ENCODE results near the gene TBC1D32. TPM values are rescaled to one million over a fixed set of nuclear protein-coding genes. Genes with fewer than 3 reads are reported as not detected.
"Not testable (repeated sequence)": the region's sequence is repeated elsewhere in the genome, so short reads cannot be mapped to it uniquely, and the experiment has no call there.

Gene TBC1D32
- total RNA-seq, 1 donor from 2014 or later = 7.4 TPM

DNA sequence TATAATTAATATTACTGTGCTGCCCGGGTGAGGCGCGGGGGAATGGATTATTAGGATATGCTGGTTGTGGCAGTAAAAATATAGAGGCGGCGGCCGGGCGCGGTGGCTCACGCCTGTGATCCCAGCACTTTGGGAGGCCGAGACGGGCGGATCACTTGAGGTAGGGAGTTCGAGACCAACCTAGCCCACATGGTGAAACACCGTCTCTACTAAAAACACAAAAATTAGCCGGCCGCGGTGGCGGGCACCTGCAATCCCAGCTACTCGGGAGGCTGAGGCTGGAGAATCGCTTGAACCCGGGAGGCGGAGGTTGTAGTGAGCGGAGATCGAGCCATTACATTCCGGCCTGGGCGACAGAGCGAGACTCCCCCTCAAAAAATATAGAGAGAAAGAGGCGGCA, 586 bp downstream of the TBC1D32 start:
- not testable (repeated sequence) for DNase-seq (ENCODE audit: extremely low read depth, low read depth, low spot score)

DNA sequence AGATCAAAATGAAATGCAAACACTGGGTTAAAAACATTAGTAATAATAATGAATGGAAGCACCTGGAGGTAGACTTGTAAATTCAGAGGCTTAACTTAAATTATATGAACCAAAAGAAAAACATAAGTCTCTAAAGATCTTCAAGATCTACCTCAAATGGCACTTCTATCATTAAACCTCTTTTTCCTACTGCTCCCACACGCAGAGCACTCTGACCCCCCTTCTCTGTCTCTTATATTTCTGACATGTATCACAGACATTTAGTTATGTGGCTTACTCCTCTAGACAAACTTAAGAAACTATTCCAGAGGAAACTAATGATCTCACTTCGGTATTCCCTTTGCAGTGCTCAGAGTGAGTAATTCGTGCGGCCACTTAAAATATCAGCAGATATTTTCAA, 1.1 kb downstream of the TBC1D32 start:
- no peak for DNase-seq (ENCODE audit: extremely low read depth, low read depth, low spot score)

DNA sequence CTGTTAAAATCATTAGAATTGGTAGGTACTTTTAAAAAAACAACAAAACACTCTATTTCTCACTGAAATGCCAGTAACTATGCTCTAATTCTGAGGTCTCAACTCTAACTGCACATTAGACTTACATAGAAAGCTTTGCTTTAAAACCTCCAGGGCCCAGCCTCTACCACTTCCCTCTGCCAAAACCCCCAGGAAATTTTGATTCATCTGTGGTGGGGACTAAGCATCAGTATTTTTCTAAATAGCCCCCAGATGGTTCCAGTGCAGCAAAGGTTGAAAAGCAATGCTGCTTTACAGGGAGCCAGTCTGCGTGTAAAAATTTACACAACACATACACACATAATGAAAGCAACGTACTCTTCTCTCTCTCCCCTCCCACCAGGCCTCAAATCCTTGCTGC, 3.8 kb downstream of the TBC1D32 start:
- DNase-seq (ENCODE audit: extremely low read depth, low read depth, low spot score) = no peak

DNA sequence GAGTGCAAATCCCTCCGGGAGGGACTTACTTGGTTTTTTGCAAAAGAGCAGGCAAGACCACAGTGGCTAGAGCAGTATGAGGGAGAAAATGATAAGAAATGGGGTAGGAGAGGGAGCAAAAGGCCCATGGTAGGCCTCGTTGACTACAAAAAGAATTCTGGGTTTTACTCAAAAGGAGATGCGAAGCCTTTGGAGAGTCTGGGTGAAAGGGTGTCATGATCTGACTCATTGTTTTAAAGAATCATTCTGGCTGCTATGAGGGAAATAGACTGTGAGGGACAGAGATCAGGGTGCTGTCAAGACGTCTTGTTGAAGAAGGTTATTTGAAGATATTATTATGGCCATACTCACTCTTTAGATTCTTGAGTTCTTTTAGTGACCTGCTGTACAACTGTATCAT, 13.0 kb downstream of the TBC1D32 start:
- no peak for DNase-seq (ENCODE audit: extremely low read depth, low read depth, low spot score)

DNA sequence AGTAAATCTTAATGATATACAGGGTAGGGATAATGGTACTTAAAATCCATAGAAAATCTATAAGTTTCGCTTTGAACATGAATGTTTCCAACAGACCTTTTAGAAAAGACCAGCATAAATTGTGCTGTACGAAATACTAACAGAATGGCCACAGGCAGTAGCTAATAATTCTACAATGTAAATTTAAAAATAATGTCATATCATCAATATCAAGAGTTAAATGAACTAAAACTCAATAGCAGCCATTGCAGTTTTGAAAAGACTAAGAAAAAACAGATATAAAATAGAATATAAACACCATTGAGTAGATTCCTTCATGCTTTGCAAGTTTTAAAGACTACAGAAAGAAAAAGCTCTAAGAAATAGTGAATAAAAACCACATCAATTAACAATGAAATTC, 14.7 kb downstream of the TBC1D32 start:
- no peak for DNase-seq (ENCODE audit: extremely low read depth, low read depth, low spot score)

DNA sequence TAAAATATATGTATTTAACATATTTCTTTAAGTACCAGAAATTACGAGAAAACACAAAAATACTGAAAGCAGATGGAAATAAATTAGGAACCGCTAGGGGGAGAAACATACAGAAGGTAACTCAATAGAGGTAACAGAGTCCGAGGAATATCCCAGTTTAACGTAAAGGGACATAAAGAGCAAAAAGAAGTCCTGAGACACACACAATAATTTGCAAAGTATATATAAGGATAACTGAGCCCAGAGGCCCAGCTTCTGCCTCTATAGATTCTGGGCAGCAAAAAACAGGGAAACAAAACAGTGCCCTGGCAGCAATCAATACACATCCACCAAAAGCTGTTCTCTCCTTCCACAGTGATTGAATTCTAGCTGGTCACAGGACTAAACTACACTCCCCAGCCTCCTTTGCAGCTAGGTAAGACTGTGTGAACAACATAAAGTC, 15.1 kb downstream of the TBC1D32 start:
- DNase-seq (ENCODE audit: extremely low read depth, low read depth, low spot score) = no peak

DNA sequence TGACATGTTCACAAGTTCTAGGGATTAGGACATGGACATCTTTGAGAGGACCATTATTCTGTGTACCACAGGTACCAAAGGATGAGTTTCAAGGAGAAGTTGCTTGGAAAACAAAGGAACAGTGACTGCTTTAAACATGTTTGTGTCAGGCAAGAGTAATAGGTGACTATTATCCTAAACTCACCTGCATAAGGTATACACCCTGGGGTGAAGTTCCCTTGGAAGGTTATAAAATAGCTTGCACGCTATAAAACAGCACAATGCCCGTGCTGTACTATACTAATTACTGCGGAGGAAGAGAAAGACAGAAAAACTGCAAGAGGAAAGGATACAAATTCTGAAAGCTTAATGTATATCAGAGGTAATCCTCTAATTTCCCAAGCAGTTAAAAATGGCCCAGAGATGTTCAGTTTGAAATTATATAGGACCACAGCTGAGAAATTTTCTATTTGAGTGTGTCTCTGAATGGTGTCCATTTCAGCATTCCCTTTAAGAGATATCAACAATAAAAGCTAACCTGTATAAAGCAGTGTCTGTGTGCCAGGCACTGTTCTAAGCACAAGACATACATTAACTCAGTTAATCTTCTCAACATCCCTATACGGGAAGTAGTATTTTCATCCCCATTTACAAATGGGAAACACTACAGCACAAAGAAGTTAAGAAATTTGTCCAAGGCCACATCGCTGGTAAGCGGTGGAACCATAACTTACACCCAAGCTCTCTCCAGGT, 19.7 kb downstream of the TBC1D32 start:
- DNase-seq (ENCODE audit: extremely low read depth, low read depth, low spot score) = no peak

DNA sequence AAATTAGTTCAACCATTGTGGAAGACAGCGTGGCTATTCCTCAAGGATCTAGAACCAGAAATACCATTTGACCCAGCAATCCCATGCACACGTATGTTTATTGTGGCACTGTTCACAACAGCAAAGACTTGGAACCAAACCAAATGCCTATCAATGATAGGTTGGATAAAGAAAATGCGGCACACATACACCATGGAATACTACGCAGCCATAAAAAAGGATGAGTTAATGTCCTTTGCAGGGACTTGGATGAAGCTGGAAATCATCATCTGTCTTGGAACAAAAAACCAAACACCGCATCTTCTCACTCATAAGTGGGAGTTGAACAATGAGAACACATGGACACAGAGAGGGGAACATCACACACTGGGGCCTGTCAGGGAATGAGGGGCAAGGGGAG, 22.5 kb downstream of the TBC1D32 start:
- DNase-seq (ENCODE audit: extremely low read depth, low read depth, low spot score) = not testable (repeated sequence)

DNA sequence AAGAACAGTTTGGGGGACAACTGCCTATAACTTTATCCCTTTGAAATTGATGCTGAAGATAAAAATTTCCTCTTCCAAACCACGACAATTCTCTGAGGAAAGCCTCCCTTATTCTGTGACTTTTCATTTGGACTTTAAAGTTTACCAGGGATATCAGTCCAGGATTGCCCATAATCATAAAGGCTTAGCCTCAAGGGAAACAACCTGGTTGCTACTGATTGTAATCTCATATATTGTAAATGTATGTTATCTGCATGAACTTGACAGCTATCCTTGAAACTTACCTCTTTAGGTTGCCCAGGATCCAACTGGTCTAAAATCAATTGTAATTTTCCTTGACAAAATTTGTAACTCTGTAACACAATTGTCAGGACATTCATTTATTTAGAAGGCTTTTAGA, 23.8 kb downstream of the TBC1D32 start:
- no peak for DNase-seq (ENCODE audit: extremely low read depth, low read depth, low spot score)

DNA sequence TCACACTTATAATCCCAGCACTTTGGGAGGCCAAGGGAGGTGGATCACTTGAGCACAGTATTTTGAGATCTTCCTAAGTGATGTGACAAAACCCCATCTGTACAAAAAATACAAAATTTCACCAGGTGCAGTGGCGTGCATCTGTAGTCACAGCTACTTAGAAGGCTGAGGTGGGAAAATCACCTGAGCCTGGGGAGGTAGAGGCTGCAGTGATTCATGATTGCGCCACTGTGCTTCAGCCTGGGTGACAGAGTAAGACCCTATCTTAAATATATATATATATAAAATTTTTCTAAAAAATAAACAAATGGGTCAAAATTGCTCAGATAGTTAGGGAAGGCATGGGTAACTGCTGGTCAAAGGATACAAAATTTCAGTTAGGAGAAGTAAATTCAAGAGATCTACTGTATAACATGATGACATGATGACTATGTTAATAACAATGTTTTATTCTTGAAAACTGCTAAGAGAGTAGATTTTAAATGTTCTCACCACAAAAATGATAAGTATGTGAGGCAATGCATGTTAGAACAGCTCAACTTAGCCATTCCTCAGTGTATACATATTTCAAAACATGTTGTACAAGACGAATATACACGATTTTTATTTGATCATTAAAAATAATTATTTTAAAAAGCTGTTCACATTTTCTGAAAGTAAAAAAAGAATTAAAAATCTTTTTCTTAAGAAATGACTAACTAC, 24.4 kb downstream of the TBC1D32 start:
- DNase-seq (ENCODE audit: extremely low read depth, low read depth, low spot score) = no peak

DNA sequence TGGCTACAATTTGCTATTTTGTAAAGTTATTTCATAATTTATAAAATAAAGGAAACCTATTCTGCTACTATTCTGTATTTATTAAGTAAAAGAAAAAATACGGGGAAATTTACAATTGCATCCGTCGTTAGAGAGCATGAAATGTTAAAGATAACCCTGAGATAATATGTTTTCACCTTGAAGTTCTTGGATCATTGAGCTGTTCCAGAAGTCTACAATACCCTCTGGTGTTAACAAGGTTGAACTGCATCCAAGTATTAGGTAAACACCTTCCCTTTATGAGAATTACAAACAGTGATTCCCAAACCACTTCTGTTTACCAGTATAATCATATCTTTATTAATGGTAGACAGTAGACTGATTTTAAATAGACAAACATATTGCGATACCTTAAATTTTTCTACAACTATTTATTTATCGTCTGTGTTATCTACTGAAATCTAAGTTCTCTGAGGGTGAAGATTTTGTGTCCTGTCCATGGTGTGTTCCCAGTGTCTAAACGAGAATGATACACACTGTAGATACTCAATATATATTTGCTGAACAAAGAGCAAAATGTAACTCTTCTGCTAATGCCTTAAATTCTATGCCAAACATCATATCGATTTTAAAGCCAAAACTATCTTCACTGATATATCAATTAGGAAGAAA, 28.2 kb downstream of the TBC1D32 start:
- DNase-seq (ENCODE audit: extremely low read depth, low read depth, low spot score) = no peak

DNA sequence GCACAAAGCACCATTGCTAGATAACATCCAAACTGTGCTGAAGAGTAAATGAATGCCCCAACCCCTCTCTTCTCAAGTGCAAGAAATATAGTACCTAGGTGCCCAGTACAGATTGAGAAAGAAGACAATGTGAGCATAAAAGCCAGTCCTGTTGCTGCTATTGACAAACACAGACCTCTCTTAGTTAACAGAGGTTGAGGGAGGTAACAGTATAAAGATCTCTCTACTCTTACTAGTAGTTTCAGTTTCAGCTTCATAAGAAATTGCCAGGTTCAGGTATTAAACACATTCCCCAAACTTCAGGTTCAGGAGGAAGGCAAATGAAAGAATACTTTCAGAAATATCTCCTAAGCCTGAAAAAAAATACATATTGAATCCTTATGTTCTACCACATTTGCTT, 31.4 kb downstream of the TBC1D32 start:
- DNase-seq (ENCODE audit: extremely low read depth, low read depth, low spot score) = no peak

DNA sequence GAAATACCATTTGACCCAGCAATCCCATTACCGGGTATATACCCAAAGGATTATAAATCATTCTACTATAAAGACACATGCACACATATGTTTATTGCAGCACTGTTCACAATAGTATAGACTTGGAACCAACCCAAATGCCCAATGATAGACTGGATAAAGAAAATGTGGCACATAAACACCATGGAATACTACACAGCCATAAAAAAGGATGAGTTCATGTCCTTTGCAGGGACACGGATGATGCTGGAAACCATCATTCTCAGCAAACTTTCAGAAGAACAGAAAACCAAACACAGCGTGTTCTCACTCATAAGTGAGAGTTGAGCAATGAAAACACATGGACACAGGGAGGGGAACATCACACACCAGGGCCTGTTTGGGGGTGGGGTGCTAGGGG, 33.1 kb downstream of the TBC1D32 start:
- not testable (repeated sequence) for DNase-seq (ENCODE audit: extremely low read depth, low read depth, low spot score)

DNA sequence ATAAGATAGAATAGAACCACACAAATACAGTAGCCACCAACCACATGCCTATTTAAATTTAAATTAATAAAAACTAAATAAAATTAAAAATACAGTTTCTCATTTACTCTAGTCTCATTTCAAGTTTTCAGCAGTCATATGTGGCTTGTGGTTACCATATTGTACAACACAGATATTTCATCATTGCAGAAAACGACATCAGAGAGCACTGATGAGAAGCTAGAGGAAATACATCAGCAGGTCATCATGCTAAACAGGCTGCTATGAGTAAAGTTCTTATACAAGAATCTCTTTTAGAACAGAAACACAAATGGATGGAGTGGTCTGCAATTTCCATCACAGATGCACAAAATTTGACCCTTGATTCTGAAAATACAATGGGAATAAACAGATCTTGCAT, 36.6 kb downstream of the TBC1D32 start:
- no peak for DNase-seq (ENCODE audit: extremely low read depth, low read depth, low spot score)

DNA sequence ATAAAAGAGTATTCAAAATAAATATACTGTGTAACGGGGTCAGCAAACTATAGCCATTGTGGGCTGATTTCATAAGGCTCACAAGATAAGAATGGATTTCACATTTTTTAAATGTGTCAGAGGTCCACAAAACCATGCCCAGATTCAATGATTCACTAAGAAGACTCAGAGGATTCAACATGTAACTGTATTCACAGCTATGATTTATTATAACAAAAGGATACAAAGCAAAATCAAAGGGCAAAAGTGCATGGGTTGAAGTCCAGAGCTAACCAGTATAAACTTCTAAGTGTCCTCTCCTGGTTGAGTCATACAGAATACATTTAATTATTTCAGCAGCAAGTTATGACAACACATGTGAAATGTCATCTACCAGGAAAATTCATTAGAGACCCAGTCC, 49.2 kb downstream of the TBC1D32 start:
- no peak for DNase-seq (ENCODE audit: extremely low read depth, low read depth, low spot score)

DNA sequence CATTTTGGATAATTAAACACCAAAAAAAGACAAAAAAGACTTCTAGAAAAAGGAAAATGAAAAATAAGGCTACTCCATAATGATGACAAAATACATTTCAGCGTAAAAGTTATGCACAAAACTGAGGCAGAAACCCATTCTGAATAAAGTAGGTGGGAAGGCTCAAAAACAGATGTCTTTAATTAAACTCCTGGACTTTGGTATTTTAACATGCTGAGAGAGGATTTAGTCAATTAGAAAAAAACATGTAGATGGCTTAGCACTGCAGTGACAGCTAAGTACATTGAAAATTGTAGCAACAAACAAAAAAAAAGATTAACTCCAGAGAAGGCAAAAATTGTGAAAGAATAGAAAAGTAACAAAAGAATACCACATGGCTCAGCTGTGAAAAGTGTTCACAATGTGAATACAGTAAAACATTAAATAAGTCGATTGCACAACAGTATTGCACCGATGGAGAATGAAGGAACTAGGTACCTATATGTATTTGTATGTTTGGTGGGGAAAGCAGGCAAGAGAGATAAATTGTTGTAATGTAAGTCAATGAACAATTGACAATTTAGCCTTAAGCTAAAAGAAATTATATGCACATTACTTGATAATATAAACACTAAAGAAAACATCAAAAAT, 59.5 kb downstream of the TBC1D32 start:
- no peak for DNase-seq (ENCODE audit: extremely low read depth, low read depth, low spot score)

DNA sequence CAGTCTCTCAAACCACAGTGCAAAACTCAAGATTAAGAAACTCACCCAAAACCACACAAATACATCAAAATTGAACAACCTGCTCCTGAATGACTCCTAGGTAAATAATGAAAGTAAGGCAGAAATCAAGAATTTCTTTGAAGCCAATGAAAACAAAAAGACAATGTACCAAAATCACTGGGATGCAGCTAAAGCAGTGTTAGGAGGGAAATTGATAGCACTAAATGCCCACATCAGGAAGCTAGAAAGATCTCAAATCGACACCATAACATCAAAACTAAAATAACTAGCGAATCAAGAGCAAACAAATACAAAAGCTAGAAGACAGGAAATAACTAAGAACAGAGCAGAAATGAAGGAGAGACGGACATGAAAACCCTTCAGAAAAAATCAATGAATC, 70.5 kb downstream of the TBC1D32 start:
- no peak for DNase-seq (ENCODE audit: extremely low read depth, low read depth, low spot score)

DNA sequence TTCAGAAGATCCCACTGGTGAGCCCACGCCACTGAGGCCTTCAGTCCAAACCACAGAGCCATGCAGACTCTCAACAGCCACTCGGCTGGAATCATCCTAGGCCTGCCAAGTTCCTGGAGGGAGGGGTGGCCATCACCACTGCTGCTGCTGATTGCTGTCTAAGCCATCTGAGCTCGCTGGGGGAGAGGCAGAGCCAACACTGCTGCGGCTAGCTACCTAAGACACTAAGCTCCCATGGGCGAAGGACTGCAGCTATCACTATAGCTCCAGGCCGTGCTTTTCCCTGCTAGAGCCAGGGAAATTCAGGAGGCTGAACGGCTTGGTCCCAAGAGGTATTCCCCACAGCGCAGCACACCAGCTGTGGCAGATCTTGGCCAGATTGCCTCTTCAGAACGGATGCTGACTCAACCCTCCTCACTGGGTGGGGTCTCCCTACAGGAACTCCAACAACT, 73.6 kb downstream of the TBC1D32 start:
- no peak for DNase-seq (ENCODE audit: extremely low read depth, low read depth, low spot score)

DNA sequence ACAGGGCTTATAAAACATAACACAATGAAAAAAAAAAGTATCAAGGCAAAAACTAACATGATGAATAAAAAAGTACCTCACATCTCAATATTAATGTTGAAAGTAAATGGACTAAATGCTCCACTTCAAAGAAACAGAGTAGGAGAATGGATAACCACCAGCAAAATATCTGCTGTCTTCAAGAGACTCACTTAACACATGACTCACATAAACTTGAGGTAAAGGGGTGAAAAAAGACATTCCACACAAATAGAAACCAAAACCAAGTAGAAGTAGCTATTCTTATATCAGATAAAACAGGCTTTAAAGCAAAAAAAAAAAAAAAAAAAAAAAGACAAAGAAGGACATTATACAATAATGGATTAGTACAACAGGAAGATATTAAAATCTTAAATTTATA, 86.9 kb downstream of the TBC1D32 start:
- no peak for DNase-seq (ENCODE audit: extremely low read depth, low read depth, low spot score)

DNA sequence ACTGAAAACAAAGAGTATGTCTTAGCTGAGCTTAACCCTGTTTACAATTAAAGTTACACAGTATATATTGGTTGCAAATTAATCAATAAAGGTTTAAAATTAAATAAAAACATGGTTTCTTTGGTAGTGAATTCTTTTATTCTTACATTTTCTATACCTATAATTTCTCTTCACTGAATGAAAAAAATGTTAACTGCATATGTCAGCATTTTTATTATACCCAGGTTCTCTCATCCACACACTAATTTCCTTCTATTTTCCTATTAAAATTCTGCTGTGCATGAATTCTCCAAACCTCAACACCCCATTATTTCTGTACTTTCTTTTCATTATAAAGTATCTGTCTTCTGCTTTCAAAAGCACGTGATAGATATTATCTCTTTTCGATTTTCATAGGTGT, 91.9 kb downstream of the TBC1D32 start:
- DNase-seq (ENCODE audit: extremely low read depth, low read depth, low spot score) = no peak

DNA sequence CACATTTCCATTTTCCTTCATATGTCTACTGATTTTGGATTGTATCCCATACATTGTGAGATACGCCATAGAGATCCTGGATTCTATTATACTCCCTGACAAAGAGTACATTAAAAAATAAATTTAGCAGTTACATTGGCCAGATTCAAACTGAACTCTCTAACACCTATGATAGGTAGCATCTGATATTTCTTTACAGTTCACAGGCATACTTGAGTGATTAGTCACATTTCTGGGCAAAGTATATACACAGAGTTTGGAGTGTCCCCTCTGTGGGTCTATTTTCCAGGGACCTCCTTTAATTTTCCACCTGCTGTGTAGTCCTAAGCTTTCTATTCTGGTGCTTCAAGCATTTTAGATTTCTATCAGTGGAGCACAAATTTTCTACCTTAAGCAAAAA, 96.4 kb downstream of the TBC1D32 start:
- no peak for DNase-seq (ENCODE audit: extremely low read depth, low read depth, low spot score)
